ENCODE data around the gene KLHL7.

KLHL7 gene, protein sequence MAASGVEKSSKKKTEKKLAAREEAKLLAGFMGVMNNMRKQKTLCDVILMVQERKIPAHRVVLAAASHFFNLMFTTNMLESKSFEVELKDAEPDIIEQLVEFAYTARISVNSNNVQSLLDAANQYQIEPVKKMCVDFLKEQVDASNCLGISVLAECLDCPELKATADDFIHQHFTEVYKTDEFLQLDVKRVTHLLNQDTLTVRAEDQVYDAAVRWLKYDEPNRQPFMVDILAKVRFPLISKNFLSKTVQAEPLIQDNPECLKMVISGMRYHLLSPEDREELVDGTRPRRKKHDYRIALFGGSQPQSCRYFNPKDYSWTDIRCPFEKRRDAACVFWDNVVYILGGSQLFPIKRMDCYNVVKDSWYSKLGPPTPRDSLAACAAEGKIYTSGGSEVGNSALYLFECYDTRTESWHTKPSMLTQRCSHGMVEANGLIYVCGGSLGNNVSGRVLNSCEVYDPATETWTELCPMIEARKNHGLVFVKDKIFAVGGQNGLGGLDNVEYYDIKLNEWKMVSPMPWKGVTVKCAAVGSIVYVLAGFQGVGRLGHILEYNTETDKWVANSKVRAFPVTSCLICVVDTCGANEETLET

DNA sequence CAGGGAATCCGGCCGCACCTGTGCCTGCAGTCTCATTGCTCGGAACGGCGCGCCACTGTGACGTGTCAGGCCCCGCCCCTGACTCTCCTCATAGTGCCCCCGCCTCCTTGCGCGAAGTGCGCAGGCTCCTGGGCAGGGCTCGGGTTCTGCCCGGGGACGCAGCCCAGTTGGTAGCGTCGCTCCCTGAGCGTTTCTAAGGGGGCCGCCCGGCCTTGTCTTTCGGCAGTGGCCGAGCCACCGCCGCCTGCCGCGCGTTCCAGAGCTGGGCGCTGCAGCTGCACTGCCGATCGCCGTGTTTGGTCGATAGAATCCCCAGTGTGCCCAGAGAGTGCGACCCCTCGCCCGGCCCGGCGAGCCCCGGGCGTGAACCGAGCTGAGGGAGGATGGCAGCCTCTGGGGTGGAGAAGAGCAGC is at the start of gene KLHL7:
KLHL7 (plus strand) TSS at position 142 of the 413 bp plus-strand sequence; CDS start at position 384, 242 bp downstream.
- peak; percentile 92 to 96 for DNase-seq (ENCODE audit: low read depth in 2 of 2, low spot score in 1 of 2)

DNA sequence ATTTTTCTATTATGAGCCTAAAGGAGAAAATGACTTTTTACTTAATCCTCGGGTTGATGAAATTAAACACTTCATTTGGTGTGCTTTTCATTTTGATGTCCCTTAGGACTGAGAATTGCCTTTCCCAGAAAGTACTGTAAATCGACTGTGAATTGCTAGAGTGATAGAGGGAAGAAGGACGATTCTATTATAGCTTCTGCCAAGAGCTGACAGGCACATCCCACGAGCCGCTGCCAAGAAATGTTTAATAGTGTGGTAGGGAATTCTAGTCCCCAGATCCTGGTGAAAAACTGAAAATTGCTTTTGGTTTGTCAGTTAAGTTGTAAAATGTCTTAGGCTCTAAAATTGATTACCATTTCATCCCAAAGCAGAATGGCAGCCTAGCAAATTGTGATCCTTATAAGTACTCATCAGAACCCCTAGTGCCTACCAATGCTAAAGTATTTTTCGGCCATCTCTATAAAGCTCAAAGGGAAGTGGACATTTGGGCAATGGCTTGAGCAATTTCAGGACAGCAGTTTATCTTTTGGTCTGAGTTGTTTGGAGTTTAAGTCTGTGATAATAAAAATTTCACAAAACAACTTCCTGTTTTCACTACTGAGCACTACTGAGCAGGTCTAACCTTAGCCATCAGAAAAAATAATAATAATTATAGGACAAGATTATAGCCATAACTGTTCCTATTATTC is 47.0 kb upstream of the KLHL7 start:
- DNase-seq (ENCODE audit: low read depth in 2 of 2, low spot score in 1 of 2): no peak

DNA sequence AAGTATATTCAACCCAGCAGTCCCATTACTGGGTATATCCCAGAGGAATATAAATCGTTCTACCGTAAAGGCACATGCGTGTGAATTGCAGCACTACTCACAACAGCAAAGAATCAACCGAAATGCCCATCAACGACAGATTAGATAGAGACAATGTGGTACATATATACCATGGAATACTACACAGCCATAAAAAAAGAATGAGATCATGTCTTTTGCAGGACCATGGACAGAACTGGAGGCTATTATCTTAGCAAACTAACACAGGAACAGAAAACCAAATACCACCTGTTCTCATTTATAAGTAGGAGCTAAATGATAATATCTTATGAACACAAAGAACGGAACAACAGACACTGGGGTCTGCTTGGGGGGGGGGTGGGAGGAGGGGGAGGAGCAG is 44.3 kb upstream of the KLHL7 start:
- no peak for DNase-seq (ENCODE audit: low read depth in 2 of 2, low spot score in 1 of 2)

DNA sequence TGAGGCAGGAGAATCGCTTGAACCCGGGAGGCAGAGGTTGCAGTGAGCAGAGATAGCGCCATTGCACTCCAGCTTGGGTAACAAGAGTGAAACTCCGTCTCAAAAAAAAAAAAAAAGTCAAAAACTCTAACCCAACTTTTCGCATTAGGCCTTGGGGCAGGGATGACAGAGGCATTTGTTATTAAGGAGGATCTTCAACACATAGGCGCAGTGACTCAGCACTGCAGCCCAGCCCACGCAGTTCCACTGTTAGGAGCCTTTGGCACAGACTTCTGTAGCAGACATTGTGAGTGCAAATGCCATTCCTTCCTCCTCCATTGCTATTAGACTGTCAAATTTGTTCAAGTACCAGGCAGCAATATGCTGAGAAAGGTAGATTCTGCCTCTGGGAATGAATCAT is 43.1 kb upstream of the KLHL7 start:
- no peak for DNase-seq (ENCODE audit: low read depth in 2 of 2, low spot score in 1 of 2)

DNA sequence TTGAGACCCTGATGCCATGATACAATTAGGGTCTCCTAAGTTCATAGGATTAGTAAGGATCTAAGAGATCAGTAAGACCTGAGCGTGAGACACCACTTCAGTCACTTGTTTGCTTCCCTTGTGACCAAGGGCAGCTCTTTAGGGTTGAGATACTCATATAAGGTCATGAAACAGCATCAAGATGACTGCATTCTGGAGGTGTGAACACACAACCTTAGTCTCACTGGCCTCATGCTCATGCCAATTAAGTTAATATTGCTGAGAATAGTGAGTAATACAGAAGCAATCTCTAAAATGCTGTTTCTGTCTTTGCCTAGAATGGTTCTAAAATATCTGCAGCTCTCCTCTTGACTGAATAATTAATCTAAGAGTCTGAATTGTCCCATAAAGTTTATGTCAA is 39.6 kb upstream of the KLHL7 start:
- DNase-seq (ENCODE audit: low read depth in 2 of 2, low spot score in 1 of 2): no peak

DNA sequence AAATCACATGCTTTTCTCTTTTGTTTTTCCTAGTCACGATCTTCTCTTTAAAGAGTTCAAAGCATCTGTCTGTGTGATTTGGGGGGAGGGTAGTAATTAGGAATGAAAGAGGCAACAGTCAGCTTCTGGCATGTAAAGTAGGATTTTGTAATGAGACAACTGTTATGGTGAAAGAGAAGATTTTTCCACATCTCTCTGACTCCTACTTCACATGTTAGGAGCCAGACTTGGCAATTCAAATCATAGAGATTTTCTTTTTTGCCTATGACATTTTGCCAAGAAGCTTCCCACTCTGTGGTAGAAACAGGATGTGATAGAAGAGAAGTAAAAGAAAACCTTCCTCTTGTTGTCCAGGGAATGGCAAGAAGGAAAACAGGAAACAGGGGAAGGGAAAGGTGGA is 38.3 kb upstream of the KLHL7 start:
- DNase-seq (ENCODE audit: low read depth in 2 of 2, low spot score in 1 of 2): no peak

DNA sequence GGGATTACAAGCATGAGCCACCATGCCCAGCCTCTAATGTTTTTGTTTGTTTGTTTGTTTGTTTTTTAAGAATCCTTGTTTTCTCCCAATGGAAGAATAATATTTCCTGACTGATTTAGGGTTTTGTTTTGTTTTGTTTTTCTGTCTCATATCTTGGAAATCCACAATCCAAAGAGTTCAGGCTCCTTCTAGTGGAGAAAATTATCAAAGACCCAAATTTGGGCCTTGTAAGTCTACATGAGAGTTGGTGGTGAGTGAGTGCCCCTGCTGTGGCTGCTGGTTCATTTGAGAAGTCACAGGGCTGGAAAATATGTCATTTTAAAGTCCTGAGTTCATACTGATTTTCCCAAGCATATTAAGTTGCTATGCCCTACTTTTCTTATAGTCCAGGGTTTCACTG is 33.5 kb upstream of the KLHL7 start:
- DNase-seq (ENCODE audit: low read depth in 2 of 2, low spot score in 1 of 2): no peak

DNA sequence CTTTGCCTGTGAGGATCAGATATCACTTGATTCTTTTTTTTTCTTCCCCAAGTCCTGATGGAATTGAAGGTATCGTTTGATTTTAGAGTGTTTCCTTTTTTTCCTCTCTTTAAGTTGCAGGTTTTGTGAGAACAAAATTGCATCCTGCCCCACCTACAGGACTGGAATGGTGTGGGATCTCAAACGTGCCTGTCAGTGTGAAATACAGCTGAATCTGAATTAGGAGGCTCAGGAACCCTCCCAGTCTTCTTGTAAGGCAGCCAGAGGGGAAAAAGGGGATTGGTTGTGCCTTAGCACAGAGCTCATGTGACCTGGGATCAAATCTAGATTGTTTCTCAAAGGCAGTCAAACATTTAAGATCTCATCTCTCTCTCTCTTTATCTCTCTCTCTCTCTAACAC is 32.7 kb upstream of the KLHL7 start:
- no peak for DNase-seq (ENCODE audit: low read depth in 2 of 2, low spot score in 1 of 2)

DNA sequence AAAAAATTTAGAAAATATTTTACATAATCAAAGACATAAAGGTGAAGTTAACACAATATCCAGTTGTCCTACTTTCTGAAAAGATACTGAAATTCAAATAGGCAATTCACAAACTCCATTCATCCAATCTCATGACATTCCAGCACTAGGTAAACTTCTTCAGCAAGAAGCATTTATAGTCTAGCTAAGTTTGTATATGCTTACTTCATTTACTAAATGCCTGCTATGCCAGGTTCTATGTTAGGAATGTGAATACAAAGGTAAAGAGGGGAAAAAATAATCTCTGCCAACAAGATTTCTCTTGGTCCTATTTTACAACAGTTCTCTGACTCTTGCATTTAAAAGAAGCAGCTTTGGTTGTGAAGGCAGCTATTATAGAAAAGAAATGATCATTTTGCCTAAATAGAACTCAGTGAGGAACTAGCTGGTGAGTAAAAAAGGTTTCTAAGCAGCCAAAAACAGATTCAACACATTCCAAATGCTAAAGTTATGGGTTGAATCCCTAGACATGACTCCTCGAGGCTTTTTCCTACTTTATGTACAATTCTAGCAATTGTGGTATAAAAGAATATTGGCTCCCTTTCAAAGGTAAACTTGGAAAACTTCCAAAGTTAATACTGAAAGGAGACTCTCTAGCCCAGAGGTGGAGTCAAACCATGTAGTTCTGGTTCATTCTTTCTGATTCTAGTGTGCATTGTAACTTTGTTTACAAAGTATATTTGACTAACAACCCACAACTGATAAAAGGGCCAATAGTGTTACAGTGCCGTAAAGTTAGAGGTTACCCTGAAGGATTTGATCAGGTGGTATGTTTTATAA is 30.9 kb upstream of the KLHL7 start:
- DNase-seq (ENCODE audit: low read depth in 2 of 2, low spot score in 1 of 2): no peak

DNA sequence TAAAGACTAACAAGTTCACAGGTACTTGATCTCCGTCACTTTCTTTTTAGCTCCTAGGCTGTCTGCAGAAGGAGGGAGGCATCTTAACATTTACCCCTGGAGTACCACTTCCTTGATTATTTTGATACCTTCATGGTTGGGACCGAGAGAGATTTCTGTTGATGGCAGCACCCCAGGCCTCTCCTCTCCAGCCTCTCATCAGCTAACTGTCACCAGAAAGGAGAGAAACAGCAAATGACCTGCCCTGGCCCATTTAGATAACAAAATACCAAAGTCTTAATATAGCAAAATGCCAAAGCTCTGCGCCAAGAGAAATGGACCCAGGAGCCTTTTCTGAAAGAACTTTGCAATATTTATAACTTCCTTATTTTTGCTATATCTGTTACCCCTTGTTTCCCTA is 30.0 kb upstream of the KLHL7 start:
- DNase-seq (ENCODE audit: low read depth in 2 of 2, low spot score in 1 of 2): no peak

DNA sequence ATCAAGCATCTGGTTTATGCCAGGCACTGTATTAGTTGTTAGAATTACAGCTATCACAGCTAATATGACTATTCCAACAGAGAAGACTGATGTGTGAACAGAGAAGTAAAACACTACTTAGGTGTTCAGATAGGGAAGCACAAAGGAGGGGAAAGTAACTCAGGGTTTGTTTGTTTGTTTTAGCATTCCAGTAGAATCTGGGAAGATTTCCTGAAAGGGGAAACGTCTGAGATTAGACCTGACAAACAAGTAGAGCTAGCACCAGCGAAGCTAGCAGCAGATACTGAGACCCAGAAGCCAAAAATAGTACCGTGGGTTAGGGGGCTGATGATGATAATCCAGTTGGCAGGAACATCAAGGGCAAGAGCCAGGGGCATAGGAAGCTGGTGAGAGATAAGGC is 28.8 kb upstream of the KLHL7 start:
- no peak for DNase-seq (ENCODE audit: low read depth in 2 of 2, low spot score in 1 of 2)

DNA sequence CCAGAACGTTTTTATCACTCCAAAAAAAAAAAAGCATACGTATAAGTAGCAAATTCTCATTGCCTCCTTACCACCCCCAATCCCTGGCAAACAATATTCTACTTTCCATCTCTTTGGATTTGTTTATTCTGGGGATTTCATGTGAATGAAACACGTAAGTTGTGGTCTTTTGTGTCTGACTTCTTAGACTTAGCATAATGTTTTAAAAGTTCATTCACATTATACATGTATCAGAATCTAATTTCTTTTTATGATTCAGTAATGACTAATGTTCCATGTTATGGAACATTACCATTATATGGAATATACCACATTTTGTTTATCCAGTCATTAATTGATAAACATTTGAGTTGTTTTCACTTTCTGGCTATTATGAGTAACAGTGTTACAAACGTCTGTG is 12.5 kb upstream of the KLHL7 start:
- no peak for DNase-seq (ENCODE audit: low read depth in 2 of 2, low spot score in 1 of 2)

DNA sequence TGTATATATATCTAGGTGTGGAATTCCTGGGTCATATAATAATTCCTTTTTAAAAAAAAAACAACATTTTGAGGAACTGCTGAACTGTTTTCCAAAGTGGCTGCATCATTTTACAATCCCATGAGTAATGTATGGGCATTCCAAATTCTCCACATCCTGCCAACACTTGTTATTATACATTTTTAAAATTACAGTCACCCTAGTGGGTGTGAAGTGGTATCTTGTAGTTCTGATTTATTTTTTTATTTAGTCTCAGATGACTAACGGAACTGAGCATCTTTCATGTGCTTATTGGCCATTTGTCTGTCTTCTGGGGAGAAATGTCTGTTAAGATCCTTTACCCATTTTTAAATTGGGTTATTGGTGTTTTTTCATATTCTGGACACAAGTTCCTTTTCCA is 12.0 kb upstream of the KLHL7 start:
- no peak for DNase-seq (ENCODE audit: low read depth in 2 of 2, low spot score in 1 of 2)

DNA sequence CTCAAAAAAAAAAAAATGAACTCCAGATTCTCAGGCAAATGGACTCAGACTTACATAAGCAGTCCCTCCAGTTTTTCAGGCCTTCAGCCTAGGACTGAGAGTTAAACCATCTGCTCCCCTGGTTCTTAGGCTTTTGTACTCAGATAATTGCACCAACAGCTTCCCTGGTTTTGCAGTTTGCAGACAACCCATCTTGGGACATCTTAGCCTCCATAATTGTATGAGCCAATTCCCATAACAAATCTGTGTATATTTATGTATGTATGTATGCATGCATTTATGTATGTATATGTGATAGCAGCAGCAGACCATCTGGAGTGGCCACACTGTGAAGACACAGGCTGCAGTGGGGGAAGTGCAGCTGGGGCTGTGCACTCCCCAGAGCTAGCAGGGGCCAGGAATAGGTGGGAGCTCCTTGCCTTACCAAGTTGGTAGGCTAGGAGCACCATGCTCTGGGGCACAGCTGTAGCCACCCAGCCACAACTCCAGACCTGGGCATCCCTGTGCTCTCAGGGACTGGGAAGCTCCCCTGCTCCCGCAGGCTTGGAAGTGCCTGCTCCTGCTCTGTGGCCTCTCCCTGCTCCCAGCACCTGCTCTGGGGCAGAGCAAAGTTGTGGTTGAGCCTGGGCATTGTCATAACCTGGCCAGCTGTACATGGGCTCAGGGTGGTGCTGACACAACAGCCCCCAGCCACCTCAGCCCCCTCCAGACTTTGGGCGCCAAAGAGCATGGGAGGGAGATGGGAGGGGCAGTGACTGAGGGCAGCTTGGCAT is 8.9 kb upstream of the KLHL7 start:
- no peak for DNase-seq (ENCODE audit: low read depth in 2 of 2, low spot score in 1 of 2)

DNA sequence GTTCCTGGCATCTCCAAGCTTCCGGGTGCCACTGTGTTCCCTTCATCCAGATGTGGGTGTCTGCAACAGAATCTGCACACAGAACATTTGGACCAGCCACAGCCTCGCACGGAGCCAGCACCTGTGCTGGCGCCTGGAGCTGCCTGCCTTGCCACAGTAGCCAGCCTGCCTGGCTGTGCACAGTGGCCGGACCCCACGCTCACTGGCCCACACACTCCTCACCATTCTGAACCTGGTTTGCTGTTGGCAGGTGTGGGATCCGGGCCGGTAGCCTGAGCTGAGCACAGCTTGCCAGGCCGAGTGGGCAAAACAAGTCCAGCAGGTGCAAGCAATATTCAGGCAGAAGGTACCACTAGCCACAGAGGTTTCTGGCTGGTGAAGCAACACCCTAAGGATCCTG is 7.6 kb upstream of the KLHL7 start:
- DNase-seq (ENCODE audit: low read depth in 2 of 2, low spot score in 1 of 2): no peak

DNA sequence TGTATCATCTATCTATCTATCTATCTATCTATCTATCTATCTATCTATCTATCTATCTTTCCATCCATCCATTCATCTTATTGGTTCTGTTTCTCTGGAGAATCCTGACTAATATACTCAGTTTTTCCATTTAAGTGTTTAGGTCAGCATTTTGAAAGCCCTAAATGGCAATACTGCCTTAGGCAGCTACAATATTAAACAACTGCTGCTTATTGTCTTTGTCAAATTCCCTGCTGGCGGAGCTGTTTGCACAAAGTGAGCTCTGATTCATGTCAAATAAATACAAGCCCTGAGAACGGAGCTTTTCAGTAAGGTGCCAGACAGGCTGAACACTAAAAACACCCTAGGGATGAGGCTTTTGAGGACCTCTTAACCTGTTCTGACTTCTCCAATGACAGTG is 7.1 kb upstream of the KLHL7 start:
- DNase-seq (ENCODE audit: low read depth in 2 of 2, low spot score in 1 of 2): no peak

DNA sequence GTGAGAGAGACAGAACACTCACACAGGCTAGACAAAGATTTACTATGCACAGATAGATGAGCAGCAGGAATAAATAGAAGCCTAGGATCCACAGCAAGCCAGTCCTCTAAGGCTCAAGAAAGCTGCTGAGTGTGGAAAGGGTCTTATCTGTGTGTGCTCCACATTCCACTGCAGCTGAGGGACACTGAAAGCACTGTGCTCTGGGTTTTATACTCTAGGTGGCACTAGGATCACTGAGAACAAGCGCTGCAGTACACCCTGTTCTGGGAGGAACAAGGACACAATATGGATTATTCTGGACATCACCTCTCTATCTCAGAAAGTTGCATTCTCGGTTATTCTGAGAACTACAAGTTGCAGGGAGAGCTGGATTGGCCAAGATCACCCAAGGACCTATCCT is 4.9 kb upstream of the KLHL7 start:
- no peak for DNase-seq (ENCODE audit: low read depth in 2 of 2, low spot score in 1 of 2)

DNA sequence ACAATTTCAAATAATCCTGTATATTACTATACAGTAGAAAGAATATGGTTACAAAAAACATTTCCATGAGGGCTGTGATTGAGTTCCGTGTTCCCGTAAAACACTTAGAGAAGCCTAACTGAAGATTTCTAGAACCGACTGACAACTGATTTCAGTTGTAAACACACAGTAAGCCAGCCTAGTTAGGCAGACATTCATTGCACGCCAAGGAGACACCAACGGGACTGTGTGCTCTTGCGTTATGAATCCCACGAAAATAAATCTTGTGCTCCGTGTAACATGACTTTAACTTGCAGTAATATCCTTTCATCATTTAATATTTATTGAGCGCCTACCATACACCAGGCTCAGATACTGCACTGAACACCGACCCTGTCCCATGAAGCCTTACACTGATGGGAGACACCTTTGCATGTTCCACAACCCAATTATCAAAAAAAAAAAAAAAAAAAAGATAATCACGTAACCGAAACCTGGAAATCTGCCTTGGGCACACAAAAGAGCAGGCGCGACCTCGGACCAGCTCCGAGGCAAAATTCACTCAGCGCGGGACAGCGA is 420 bp upstream of the KLHL7 start:
- no peak for DNase-seq (ENCODE audit: low read depth in 2 of 2, low spot score in 1 of 2)

DNA sequence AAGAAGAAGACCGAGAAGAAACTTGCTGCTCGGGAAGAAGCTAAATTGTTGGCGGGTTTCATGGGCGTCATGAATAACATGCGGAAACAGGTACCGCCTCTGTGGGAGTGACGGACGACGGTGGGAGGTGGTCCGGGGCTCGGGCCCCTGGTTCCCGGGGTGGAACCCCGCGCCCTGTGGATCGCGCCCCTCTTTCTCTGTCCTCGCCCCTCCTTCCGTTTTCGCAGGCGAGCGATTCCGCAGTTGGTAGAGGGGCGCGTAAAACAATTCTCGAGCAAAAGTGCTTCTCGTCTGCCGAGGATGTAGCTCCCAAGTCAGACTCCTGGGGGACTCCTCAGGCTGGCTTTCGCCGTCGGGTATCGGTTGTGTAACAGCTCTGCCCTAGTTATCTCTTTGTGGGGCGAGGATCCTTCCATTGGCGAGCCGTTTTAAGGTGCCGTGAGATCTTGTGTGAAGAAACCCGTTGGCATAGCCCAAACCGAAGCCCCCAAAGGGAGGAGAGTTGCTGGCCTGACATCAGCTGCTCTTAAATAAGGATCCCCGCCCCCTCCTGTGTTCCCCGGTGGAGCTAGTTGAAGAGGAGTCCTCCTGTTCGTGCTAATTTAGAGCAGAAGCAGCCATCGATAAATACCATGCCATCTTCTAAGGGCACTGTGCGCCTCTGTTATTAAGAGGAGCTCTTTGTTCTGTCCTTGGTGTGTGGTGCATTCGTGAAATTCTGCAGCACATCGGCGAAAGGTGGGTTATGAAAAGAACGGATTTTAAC is 655 bp downstream of the KLHL7 start:
- peak; percentile 4 to 24 for DNase-seq (ENCODE audit: low read depth in 2 of 2, low spot score in 1 of 2)

Measured in stimulated activated CD8-positive, alpha-beta memory T cell treated with anti-CD3 and anti-CD28 coated beads, Interleukin-4, amount 100 ng/mL, for 4 hours (primary cell).